Measurements from ENCODE around the gene TDRD9.
"Not testable (repeated sequence)": the region's sequence is repeated elsewhere in the genome, so short reads cannot be mapped to it uniquely, and the experiment has no call there.

The TDRD9 gene

DNA sequence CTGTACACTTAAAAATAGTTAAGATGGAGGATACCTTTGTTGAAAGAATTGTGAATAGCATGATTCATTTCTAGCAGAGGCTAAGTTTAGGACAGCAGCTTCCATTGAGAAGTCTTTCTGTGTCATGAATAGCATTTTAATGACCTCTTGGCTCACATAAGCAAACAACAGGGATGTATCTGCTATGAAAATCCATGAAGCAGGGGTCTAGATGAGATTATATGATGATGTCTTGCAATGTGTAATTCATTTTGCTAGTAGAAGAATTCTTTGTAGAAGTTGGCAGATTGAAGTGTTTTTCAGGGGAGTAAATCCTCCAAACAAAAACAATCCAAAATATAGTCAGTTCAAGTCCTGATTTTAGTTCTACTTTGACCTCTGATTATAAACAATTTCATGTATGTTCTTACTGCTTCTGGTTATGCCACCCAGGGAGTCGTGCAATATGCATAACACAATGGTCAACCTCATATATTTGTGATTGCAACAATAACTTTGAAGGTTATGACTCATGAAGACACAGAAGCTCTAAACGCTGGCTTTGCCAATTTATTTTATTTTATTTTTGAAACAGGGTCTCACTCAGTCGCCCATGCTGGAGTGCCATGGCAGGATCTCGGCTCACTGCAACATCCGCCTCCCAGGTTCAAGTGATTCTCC lies 21.0 kb downstream of the TDRD9 start:
- DNase-seq (ENCODE audit: low spot score) = no peak
- TF ChIP-seq CTCF (IDR thresholded peaks at IDR 0.05; ENCODE audit: extremely low read depth, missing control alignments) = no peak

DNA sequence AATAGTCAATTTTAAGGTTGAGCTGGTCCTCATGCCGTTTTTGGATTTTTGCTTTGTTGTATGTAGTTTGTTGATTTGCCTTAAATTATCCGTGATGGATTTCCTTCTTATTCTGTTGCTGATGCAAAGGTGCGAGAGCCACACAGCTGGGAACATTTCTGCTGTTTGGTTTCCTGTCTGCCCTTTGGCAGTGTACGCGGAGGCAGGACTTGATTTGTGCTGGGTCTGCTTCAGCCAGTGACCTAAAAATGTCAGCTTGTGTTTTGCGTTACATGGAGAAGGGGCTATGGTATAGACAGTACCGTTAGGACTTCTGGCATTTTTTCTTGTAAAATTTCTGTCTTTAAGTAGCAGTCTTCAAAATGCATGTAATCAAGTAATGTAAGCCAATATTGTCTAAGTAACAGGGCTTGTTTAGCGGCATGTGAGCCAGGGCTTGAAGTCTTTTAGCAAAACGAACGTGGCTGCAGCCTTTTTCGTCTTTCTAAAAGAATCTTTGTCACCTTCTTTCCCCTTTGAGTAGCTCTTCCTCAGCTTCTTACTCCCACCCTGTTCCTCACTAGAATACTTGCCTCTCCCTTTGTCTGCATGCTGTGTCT lies 32.3 kb downstream of the TDRD9 start:
- DNase-seq (ENCODE audit: low spot score) = no peak
- no peak for TF ChIP-seq CTCF (IDR thresholded peaks at IDR 0.05; ENCODE audit: extremely low read depth, missing control alignments)

- no peak for DNase-seq (ENCODE audit: low spot score)
- no peak for TF ChIP-seq CTCF (IDR thresholded peaks at IDR 0.05; ENCODE audit: extremely low read depth, missing control alignments)
Observed at GRCh38 chr14:103961928-103962578, 33.8 kb downstream of the TDRD9 start.

DNA sequence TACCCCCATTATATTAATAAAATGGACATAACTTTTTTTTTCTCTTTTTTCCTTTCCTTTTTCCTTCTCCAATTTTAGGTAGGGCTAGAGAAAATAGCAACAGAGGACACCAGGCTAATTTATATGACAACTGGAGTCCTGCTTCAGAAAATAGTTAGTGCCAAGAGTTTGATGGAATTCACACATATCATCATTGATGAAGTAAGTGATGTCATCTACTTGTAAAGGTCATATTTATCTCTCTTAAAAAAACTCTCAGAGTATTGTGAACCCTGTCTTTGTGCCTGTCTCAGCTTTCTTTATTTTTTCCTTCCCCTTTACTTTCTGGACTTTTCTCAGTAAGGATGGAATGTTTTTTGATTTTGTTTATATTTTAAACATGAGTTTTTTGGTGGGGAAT lies 38.4 kb downstream of the TDRD9 start:
- DNase-seq (ENCODE audit: low spot score) = no peak
- TF ChIP-seq CTCF (IDR thresholded peaks at IDR 0.05; ENCODE audit: extremely low read depth, missing control alignments) = no peak

- TF ChIP-seq CTCF (IDR thresholded peaks at IDR 0.05; ENCODE audit: extremely low read depth, missing control alignments) = no peak
- DNase-seq (ENCODE audit: low spot score) = no peak
Observed at GRCh38 chr14:103969961-103970360, 41.7 kb downstream of the TDRD9 start.

- no peak for DNase-seq (ENCODE audit: low spot score)
- no peak for TF ChIP-seq CTCF (IDR thresholded peaks at IDR 0.05; ENCODE audit: extremely low read depth, missing control alignments)
Observed at GRCh38 chr14:103973354-103973753, 45.1 kb downstream of the TDRD9 start.

GRCh38 chr14:103974575-103974974 lies 46.3 kb downstream of the TDRD9 start:
- no peak for DNase-seq (ENCODE audit: low spot score)
- no peak for TF ChIP-seq CTCF (IDR thresholded peaks at IDR 0.05; ENCODE audit: extremely low read depth, missing control alignments)

GRCh38 chr14:103980623-103981238 lies 52.5 kb downstream of the TDRD9 start:
- not testable (repeated sequence) for DNase-seq (ENCODE audit: low spot score)
